B cell (primary cell): ENCODE measurements around the gene ARID1A.

Experiments used
- CTCF ChIP-seq: fragments of 200-600 bp; IDR thresholded peaks from one replicate; pipeline ENCODE4 v1.8.0; 2022; ENCODE audit warnings: antibody characterized with exemption, mild to moderate bottlenecking
- EZH2 ChIP-seq: IDR thresholded peaks from 2 replicates; pipeline ENCODE4 v1.6.1; 2012; ENCODE audit warnings: borderline replicate concordance, low read depth, mild to moderate bottlenecking, moderate library complexity, low read length; ENCODE audit not compliant: insufficient read depth, poor library complexity, severe bottlenecking

DNA sequence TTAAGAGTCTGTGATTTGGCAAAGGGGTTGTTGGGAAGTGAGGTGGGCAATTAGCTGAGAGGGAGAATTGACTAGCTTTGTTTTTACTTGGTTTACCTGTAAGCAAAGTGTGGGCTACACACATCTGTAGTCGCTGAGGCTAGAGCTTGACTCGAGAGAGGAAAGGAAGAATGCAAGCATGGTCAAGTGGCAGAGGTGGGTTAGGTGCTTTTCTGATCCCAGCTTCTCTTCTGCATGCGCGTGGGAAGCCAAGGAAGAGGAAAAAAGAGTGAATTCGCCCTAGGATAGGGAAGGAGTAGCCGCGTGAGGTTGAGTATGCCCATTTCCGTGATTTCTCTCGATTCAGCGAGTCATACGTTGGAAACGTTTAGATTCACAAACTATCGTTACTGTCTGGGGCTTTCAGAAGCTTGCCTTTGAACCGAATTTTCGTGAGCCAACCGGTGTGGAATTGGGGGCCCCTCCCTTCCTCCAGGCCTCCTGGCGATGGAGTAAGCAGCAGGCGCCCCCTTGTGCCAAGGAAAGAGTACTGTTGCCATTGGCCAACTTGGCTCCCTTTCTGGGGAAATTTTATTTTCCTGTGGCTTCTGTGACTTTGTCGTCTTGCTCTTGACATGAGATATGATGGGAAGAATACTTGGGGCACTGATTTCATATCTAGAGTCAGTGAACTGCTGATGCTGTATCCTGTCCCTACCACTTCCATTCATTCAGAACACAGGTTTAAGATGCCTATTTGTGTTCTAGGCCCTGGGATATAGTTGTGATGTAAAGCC is 93.2 kb downstream of the ARID1A start:
- TF ChIP-seq CTCF: peak; percentile 96
- no peak for TF ChIP-seq EZH2
